NCI-H2196 treated with DMSO at 0.1 percent for 48 hours (cell line): ENCODE data around the gene TMEM213.

Experiments
- DNase-seq: peaks from one replicate; lab custom pipeline; 2025; ENCODE audit not compliant: unreplicated experiment; lab: John Stamatoyannopoulos, UW

The TMEM213 gene

DNA sequence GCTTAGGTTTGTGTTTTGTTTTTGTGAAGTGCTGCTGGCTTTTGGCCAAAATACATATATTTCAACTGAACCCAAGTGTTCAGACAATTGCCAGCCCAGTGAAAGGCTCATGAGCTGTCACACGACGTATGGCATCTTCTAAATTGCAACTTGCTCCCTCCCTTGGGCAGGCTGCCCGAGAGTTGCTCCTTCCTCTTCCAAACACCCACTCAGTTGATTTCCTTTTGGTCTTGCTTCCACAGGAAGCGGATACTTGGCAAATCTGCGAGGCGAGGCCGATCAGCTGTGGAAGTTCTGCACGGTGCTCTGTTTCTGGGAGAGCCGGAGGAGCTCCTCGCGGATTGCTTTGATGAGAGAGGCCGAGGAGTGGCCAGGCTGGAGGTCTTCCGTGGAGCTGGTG is 39.8 kb downstream of the TMEM213 start:
- no peak for DNase-seq

- peak; percentile 32 for DNase-seq
Measured at GRCh38 chr7:138838166-138838565, 40.4 kb downstream of the TMEM213 start.

GRCh38 chr7:138842111-138842510 is 44.3 kb downstream of the TMEM213 start:
- DNase-seq = no peak

DNA sequence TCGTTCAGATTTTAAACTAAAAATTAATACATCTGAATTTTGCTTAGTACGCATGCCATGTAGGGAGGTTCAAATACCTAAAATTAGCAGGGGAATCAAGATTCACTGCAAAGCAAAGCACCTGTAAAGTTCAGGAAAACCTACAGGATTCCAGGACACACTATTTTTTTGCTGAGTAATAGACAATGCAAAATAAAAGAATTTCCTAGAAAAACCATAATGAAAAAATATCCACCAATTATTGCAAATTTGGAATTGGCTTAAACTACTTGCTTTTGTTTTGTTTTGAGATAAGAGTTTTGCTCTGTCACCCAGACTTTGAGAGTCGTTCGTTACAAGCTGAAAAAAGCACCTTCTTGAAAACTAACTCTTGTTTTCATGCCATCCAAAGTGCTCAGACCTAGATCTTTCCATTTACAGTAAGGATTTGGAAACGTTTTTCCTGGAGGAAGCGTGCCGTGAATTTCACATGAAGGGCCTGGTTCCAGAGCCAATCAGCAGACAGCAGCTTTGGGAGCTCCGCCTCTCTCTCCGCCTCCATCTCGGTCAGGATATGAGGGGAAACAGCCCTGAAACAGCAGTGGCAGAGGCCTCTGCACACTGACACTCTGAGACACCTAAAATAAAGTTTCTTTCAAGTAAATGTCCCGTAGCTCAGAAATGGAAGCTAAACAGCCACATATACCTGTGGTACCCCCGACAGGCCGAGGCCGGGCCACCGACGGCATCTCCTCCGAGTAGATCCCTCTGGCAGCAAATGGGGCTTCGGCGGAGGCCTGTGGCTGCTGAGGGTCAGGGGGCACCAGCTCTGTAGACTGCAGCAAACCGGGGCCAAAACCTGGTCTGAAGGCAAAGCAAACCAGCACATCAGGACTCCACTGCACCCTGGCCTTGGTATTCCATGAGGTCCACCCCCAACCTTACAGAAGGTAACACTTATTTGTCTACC is 46.1 kb downstream of the TMEM213 start:
- DNase-seq = no peak

DNA sequence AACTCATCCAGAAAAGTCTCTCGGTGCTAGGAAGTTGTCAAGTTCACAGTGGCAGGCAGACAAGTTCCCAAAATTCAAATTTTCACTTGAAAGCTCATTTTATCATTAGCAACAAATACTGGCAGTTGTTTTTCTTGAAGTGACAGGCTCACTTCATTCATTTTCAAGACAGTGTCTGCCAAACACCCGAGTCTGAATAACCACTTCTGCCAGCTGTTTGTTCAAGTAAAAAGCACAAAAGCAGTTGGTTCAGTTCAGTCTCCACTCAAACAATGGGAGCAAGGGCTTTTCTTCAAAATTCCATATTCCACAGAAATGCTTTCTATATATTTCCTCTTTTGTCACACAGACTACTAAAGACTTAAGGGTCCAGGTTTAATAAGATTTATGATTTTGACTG is 47.9 kb downstream of the TMEM213 start:
- DNase-seq = no peak

DNA sequence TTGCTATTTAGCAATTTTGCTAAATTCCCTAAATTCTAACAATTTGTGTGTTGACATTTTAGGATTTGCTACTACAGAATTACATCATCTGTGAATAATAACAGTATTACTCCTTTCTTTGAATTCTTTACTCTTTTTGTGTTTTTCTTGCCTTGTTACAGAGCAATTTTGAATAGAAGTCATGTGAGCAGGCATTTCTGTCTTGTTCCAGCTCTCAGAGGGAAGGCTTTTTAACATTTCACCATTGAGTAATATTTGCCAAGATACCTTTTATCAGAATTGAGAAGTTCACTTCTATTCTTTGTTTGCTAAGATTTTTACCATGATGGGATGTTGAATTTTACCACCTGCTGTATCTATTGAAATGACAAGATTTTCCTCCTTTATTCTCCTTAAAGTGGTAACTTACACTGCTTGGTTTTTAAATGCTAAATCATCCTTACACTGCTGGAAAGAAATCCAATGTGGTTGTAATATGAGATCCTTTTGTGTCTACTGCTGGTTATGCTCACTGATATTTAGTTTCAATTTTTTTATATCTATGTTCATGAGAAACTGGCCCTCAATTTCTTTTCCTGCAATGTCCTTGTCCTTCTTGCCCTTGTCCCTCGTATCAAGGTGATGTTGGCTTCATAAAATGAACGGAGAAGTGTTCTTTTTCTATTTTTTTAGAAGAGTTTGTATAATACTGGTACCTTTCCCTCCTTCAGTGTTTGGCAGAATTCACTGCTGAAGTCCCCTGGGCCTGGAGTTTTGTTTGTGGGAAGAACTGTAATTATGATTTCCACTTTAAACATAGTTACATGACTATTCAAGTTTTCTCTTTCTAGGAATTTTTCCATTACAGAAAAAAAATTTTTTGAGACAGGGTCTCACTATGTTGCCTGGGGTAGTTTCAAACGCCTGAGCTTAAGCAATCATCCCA is 50.5 kb downstream of the TMEM213 start:
- no peak for DNase-seq

- no peak for DNase-seq
Measured at GRCh38 chr7:138849701-138850100, 51.9 kb downstream of the TMEM213 start.

DNA sequence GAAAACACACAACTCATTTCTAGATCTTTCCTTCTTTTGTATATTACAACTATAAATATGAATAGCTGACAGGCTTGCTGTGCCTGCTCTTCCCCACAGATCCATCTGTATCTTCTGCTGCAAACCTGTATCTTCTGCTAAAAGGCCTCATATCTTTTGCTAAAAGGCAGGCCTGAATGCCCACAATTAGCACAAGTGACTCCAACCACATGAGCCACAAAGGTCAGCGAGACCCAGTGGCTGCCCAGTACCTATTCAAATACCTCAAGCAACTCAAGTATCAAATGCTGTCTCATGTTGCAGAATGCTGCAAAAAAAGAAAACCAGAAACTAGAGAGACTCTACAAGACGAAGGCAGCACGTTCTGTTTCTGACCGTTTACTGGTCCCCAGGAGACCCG is 54.7 kb downstream of the TMEM213 start:
- no peak for DNase-seq

DNA sequence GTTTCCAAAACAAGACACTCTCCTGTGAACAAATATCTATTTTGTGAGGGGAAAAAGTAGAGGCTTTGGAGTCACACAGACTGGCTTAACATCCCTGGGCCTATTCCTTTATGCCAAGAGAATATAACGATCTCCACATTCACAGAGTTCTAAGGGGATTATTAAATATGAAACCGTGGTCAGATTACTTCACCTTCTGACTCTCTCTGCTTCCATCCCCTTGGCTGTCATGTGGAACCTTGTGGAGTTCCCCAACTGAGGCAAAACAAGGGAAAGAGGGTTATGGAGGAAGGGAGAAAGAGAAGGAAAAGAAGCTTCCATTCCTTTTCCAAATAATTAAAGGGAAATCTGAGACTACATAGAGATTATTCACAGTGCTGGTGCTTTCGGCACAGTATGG is 55.7 kb downstream of the TMEM213 start:
- no peak for DNase-seq

DNA sequence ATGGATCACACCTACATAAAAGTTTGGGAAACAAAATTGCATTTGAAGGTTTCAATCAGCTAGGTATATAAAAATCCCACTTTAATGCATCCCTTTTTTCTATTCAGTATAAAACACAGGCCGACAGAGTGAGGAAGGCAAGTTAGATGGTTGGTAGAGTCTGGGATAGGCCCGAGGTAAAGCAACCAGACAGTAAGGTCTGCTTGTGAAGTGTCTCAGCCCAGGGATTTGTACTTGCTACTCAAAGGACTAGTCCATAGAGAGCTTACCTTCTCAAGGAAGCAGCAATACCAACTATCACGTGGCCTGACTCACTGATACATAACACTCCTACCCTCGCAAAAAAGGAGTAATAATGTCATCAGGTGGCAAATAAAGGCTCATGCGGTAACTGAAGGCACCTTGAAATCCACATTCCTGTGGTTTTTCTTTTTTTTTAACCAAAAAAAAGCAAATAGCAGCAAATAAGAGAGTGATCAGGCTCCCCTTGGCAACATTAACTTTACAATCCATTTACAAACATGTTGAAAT is 56.4 kb downstream of the TMEM213 start:
- no peak for DNase-seq

- DNase-seq = no peak
Measured at GRCh38 chr7:138857728-138858127, 59.9 kb downstream of the TMEM213 start.

- DNase-seq = no peak
Measured at GRCh38 chr7:138861051-138861450, 63.3 kb downstream of the TMEM213 start.

GRCh38 chr7:138863931-138864330 is 66.1 kb downstream of the TMEM213 start:
- no peak for DNase-seq

DNA sequence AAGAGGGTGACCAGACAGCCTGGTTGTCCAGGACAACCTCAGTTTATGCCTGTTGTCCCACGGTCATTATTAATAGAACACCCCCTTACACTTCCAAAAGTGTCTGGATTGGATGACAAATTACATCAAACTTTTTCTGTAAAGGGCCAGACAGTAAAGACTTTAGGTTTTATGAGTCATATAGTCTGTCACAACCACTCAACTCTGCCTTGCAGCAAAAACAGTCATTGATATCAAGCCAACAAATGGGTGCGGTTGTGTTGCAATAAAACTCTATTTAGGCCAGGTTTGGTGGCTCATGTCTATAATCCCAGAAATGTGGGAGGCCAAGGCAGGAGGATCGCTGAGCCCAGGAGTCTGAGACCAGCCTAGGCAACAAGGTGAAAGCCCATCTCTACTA is 66.9 kb downstream of the TMEM213 start:
- DNase-seq = no peak

DNA sequence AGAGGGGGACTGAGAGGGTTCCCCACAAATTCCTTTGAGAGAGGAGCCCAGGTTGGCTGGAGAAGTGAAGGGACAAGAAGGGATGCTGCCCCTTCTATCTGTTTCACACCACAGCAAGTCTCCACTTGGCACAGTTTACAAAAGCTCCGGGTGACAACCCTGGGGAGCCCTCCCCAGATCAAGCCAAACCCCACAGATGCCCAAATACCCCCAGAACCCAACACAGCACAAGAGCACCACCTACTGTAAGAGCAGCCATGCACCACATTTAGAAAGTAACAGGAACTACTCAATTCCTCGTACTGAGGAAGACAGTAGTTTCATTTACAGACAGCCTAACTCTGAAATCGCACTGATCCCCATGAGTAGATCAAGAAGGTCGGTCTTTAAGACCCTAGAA is 68.0 kb downstream of the TMEM213 start:
- no peak for DNase-seq

DNA sequence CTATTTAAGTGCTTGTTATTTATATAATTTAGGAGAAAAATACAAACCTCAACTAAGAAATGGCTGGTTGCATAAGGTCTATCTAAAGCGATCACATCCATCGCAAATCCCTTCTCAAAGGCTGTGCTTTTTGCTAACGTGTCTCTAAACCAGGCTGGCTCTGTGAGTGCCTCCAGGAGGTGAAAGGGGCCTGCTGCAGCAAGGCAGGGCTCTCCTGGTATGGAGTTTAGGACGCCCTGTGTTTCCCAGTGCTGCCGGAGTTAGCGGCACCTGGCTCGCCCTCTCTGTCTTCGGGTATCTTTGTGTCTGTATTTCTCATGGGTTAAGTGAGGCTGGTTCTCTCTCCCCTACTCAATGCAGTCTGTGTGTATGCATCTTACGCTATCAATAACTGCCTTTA is 68.6 kb downstream of the TMEM213 start:
- no peak for DNase-seq

GRCh38 chr7:138867744-138868143 is 70.0 kb downstream of the TMEM213 start:
- no peak for DNase-seq

GRCh38 chr7:138868711-138869110 is 70.9 kb downstream of the TMEM213 start:
- DNase-seq = no peak

DNA sequence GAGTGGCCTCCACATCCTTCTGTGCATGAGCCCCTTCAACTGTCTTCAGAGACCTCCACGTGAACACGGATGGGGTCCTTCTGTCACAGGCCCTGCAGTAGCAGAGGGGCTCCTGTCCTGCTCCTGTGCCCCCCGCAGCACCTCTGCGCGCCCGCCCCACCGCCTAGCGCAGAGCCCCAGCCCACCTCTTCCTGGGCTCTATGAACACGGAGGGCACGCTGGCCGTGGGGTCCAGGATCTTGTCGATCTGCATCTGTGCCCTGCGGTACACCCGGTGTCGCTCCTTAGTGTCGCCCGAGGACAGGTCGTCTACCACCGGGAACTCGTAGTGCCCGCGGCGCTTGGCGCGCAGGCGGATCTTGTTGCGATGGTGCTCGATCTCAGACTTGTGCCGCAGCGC is 71.6 kb downstream of the TMEM213 start:
- no peak for DNase-seq

DNA sequence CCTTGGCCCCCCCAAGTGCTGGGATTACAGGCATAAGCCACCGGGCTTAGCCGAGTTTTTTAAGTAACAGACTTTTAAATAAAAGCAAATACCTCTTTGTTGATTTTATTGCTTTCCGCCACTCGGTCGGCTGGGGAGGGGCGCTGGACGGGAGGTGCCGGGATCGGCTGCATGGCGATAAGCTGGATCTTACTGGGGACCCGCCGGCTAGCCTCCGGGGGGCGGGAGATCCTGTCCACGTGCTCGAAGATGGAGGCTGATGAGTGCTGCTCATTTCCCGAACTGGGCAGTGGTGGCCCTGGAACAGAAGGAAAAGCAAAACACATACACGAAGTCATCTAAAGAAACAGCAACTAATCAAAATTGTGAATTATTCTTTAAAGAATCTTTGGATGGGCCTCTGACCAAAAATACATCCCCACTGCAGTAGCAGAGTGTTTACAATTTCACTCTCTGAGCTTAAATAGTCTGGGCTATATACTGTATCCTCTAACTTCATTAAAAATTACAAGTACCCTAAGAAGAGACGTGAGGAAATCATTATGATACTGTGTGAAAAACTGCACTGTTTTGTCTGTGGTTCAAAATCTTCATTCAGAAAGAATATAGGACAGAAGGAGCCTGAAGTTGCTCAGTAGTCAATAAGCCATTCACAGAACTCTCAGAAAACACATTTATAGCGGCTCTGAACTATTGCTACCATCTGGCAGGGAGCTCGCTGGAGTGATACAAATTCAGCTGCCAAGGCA is 73.4 kb downstream of the TMEM213 start:
- DNase-seq = no peak

GRCh38 chr7:138871814-138872090 is 74.0 kb downstream of the TMEM213 start:
- no peak for DNase-seq
